SU-DHL-6 (cell line): ENCODE results near the gene BHMT2.

Experiments
- H2AFZ ChIP-seq: fragments of 200-600 bp; sonication (generic); 2 replicates; pipeline ENCODE4 v1.6.1; 2014; ENCODE audit warnings: low read depth, mild to moderate bottlenecking, moderate library complexity, mixed read lengths, antibody characterized with exemption, low read length; ENCODE audit not compliant: severe bottlenecking
- H3F3A ChIP-seq: fragments of 200-600 bp; shearing (Covaris generic); 2 replicates; pipeline ENCODE4 v1.6.0; 2016; ENCODE audit warnings: antibody characterized with exemption, mild to moderate bottlenecking; ENCODE audit not compliant: insufficient read depth
- H3K27ac ChIP-seq: fragments of 200-600 bp; sonication (generic); 2 replicates; pipeline ENCODE4 v1.5.1; 2016; ENCODE audit warnings: low read depth, mild to moderate bottlenecking, low read length, moderate library complexity, mixed read lengths
- H3K27me3 ChIP-seq: fragments of 200-600 bp; sonication (generic), shearing (Covaris generic); 2 replicates; pipeline ENCODE4 v1.6.0; 2014; ENCODE audit warnings: mild to moderate bottlenecking, low read length
- H3K36me3 ChIP-seq: fragments of 200-600 bp; sonication (generic); 2 replicates; pipeline ENCODE4 v1.6.1; 2014; ENCODE audit warnings: mild to moderate bottlenecking, low read length, mixed read lengths
- H3K4me2 ChIP-seq: fragments of 300-600, 200-600 bp; shearing (Covaris generic), sonication (generic); 2 replicates; pipeline ENCODE4 v1.6.0; 2014; ENCODE audit warnings: low read length, low read depth, mild to moderate bottlenecking; ENCODE audit not compliant: poor library complexity, severe bottlenecking
- H3K4me3 ChIP-seq: fragments of 200-600 bp; sonication (generic); 2 replicates; pipeline ENCODE4 v1.5.1; 2014; ENCODE audit warnings: antibody characterized with exemption, low read length, mild to moderate bottlenecking, mixed read lengths; ENCODE audit not compliant: insufficient read depth, poor library complexity, severe bottlenecking
- H3K79me2 ChIP-seq: fragments of 200-600 bp; sonication (generic); 2 replicates; pipeline ENCODE4 v1.6.1; 2014; ENCODE audit warnings: mild to moderate bottlenecking, low read length, moderate library complexity; ENCODE audit not compliant: insufficient read depth
- H3K9ac ChIP-seq: fragments of 200-600 bp; sonication (generic); 2 replicates; pipeline ENCODE4 v1.7.0; 2014; ENCODE audit warnings: mild to moderate bottlenecking, low read length
- H3K9me2 ChIP-seq: fragments of 200-600 bp; sonication (generic); replicated peaks from 2 replicates; pipeline ENCODE4 v1.6.1; 2014; ENCODE audit warnings: low read length; ENCODE audit not compliant: insufficient read depth
- H3K9me3 ChIP-seq: fragments of 200-600 bp; sonication (generic); 2 replicates; pipeline ENCODE4 v1.6.1; 2014; ENCODE audit warnings: low read length, mixed read lengths; ENCODE audit not compliant: insufficient read depth
- H4K20me1 ChIP-seq: fragments of 200-600 bp; sonication (generic); 2 replicates; pipeline ENCODE4 v1.6.1; 2014; ENCODE audit warnings: low read depth, mild to moderate bottlenecking, antibody characterized with exemption, low read length, moderate library complexity, mixed read lengths
- CTCF ChIP-seq: fragments of 200-600 bp; sonication (generic); IDR thresholded peaks from one replicate; pipeline ENCODE4 v1.5.1; 2017; ENCODE audit warnings: antibody characterized with exemption, mild to moderate bottlenecking, low read length, moderate library complexity; ENCODE audit not compliant: insufficient read depth, poor library complexity, severe bottlenecking
- EZH2phosphoT487 ChIP-seq: fragments of 200-600 bp; sonication (generic), shearing (Covaris generic); conservative IDR thresholded peaks from 2 replicates; pipeline ENCODE4 v1.6.1; 2018; ENCODE audit warnings: mild to moderate bottlenecking, antibody characterized with exemption, low read length, moderate library complexity, mixed read lengths

The BHMT2 gene

GRCh38 chr5:79059674-79060073 is 9.9 kb upstream of the BHMT2 start:
- H3K36me3 ChIP-seq: no peaks in the 10 kb centered on the region
- no peaks in the 10 kb centered on the region for H3K27me3 ChIP-seq
- no peaks in the 10 kb centered on the region for H3K9me2 ChIP-seq
- H4K20me1 ChIP-seq: no peaks in the 10 kb centered on the region
- H3F3A ChIP-seq: no peaks in the 10 kb centered on the region
- no peak overlapping the region for H3K4me2 ChIP-seq
- no peak overlapping the region for H3K9ac ChIP-seq
- TF ChIP-seq CTCF (no peak), EZH2phosphoT487 (no peak)
- no peak overlapping the region for H3K27ac ChIP-seq
- no peaks in the 10 kb centered on the region for H3K9me3 ChIP-seq
- H3K4me3 ChIP-seq: no peak overlapping the region
- H3K79me2 ChIP-seq: no peaks in the 10 kb centered on the region
- H2AFZ ChIP-seq: no peak overlapping the region

- Histone ChIP-seq H3K36me3 (no peaks in the 10 kb centered on the region), H4K20me1 (no peaks in the 10 kb centered on the region), H3K79me2 (no peaks in the 10 kb centered on the region), H2AFZ (no peak overlapping the region), H3K27ac (no peak overlapping the region), H3F3A (no peaks in the 10 kb centered on the region), H3K9ac (no peak overlapping the region), H3K9me2 (no peaks in the 10 kb centered on the region), H3K4me2 (no peak overlapping the region), H3K9me3 (no peaks in the 10 kb centered on the region), H3K27me3 (no peaks in the 10 kb centered on the region), H3K4me3 (no peak overlapping the region)
- no peak for TF ChIP-seq EZH2phosphoT487
- TF ChIP-seq CTCF: no peak
Measured at GRCh38 chr5:79062436-79062835, 7.1 kb upstream of the BHMT2 start.

DNA sequence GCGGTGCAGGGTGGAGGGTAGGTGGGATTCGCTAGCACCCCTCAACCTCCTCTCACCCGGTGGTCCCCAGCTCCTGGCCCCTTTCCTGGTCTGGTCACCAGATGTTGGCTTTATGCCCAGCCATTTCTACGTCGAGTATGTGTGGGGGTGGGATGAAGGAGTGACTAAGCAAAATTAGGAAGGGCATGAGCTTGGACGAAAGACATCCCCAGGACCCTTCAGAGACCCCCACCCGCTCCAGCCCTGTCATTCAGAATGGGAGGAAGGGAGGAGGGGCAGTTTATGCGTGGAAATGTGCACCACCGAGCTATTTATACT is 742 bp downstream of the BHMT2 start:
- no peak for TF ChIP-seq EZH2phosphoT487
- no peak for TF ChIP-seq CTCF
- H3K27me3 ChIP-seq: no peaks in the 10 kb centered on the region
- no peak overlapping the region for H2AFZ ChIP-seq
- H4K20me1 ChIP-seq: no peaks in the 10 kb centered on the region
- no peaks in the 10 kb centered on the region for H3K9me3 ChIP-seq
- no peak overlapping the region for H3K4me3 ChIP-seq
- no peaks in the 10 kb centered on the region for H3K36me3 ChIP-seq
- H3K4me2 ChIP-seq: no peak overlapping the region
- H3K9me2 ChIP-seq: no peaks in the 10 kb centered on the region
- no peaks in the 10 kb centered on the region for H3K79me2 ChIP-seq
- H3K27ac ChIP-seq: no peak overlapping the region
- no peak overlapping the region for H3K9ac ChIP-seq
- H3F3A ChIP-seq: no peaks in the 10 kb centered on the region

- no peak overlapping the region for H3K9ac ChIP-seq
- no peaks in the 10 kb centered on the region for H3F3A ChIP-seq
- TF ChIP-seq EZH2phosphoT487 (no peak), CTCF (no peak)
- no peaks in the 10 kb centered on the region for H3K27me3 ChIP-seq
- no peaks in the 10 kb centered on the region for H3K9me3 ChIP-seq
- no peaks in the 10 kb centered on the region for H3K36me3 ChIP-seq
- no peak overlapping the region for H3K4me2 ChIP-seq
- H2AFZ ChIP-seq: no peak overlapping the region
- no peaks in the 10 kb centered on the region for H3K79me2 ChIP-seq
- H3K27ac ChIP-seq: no peak overlapping the region
- no peaks in the 10 kb centered on the region for H4K20me1 ChIP-seq
- H3K9me2 ChIP-seq: no peaks in the 10 kb centered on the region
- no peak overlapping the region for H3K4me3 ChIP-seq
Measured at GRCh38 chr5:79074641-79075040, 5.1 kb downstream of the BHMT2 start.
